Testis (tissue), 3 donors: Measurements from ENCODE around the gene LMBRD2. TPM values are rescaled to one million over a fixed set of nuclear protein-coding genes. Genes with fewer than 3 reads are reported as not detected.

Experiments
- DNase-seq: peaks from one replicate; pipeline ENCODE4 v3.0.0-alpha.2; 2019
- H3K27ac ChIP-seq, 2 donors: fragments of 200-600 bp; sonication (generic); one replicate each; pipeline ENCODE4 v1.5.1; 2019
- H3K27me3 ChIP-seq: fragments of 200-600 bp; sonication (generic); one replicate; pipeline ENCODE4 v1.5.1; 2019
- H3K36me3 ChIP-seq: fragments of 200-600 bp; sonication (generic); one replicate; pipeline ENCODE4 v1.5.1; 2017; ENCODE audit warnings: low read depth; ENCODE audit errors: missing control alignments
- H3K4me1 ChIP-seq: fragments of 200-600 bp; sonication (generic); one replicate; pipeline ENCODE4 v1.5.1; 2019
- H3K4me3 ChIP-seq, 2 donors: fragments of 200-600 bp; sonication (generic); one replicate each; pipeline ENCODE4 v1.5.1; 2017 to 2019
- H3K9me3 ChIP-seq: fragments of 200-600 bp; sonication (generic); one replicate; pipeline ENCODE4 v1.5.1; 2017
- CTCF ChIP-seq, 3 experiments: fragments of 450-650 bp in 2 of 3; fragments of 200-600 bp in 1 of 3; sonication (generic) in 1 of 3; IDR thresholded peaks; one replicate each; pipeline ENCODE4 v1.5.1; 2016 to 2019; ENCODE audit warnings: antibody characterized with exemption in 3 of 3, mild to moderate bottlenecking in 2 of 3, moderate library complexity in 1 of 3
- POLR2A ChIP-seq: fragments of 450-650 bp; IDR thresholded peaks from one replicate; pipeline ENCODE4 v1.6.1; 2017; ENCODE audit warnings: antibody characterized with exemption, mild to moderate bottlenecking, moderate library complexity
- WGBS, 2 donors: methylation state at CpG; one replicate each; pipeline ENCODE4 v1.1.5; 2018; 5-methylcytosine and 5-hydroxymethylcytosine counted together
- intact Hi-C: fragments of 100-400 bp; cut with DNase I; formaldehyde crosslinking; loops from one replicate; pipeline ENCODE4 v1.15.1; 2023; ENCODE audit warnings: low total_unique reads
- polyA plus RNA-seq: library from polyadenylated mRNA; stranded (reverse); fragments of 350-450 nt; fragmentation: Illumina TruSeq; extraction: RNeasy Lipid Tissue Mini Kit (QIAGEN cat#74804); gene quantifications from one replicate; pipeline ENCODE4 v1.2.3, GENCODE V29; 2014; ENCODE audit warnings: low read depth, low replicate concordance; ENCODE audit not compliant: insufficient read depth
- total RNA-seq, 2 donors: library from RNA; depleted of rRNA; stranded (reverse); fragments of >200 nt; gene quantifications; one replicate each; pipeline ENCODE4 v1.2.3, GENCODE V29; 2016

Gene LMBRD2
- total and polyA plus RNA-seq, 3 donors from 2014 or later, result 6.3 to 24.4 (median 8.2) TPM

GRCh38 chr5:36162810-36163486 is 11.3 kb upstream of the LMBRD2 start:
- Histone ChIP-seq H3K27ac (no peak overlapping the region), H3K27me3 (no peaks in the 10 kb centered on the region), H3K4me3 (no peak overlapping the region), H3K36me3 (no peaks in the 10 kb centered on the region), H3K4me1 (no peaks in the 10 kb centered on the region), H3K9me3 (no peaks in the 10 kb centered on the region)
- no peak for DNase-seq
- 84 to 92% methylated on average over 9 of the region's 9 CpGs for WGBS, 2 donors
- intact Hi-C loops, result no loop called here
- TF ChIP-seq POLR2A (no peak), CTCF (IDR thresholded peaks at IDR 0.05) (no peak)

GRCh38 chr5:36161361-36161760 is 9.7 kb upstream of the LMBRD2 start:
- 93 to 95% methylated on average over 4 of the region's 4 CpGs for WGBS, 2 donors
- Histone ChIP-seq H3K9me3 (no peaks in the 10 kb centered on the region), H3K36me3 (no peaks in the 10 kb centered on the region), H3K27ac (no peak overlapping the region), H3K27me3 (no peaks in the 10 kb centered on the region), H3K4me3 (no peak overlapping the region), H3K4me1 (no peaks in the 10 kb centered on the region)
- no peak for DNase-seq
- TF ChIP-seq POLR2A, result no peak
- no peak for TF ChIP-seq CTCF (IDR thresholded peaks at IDR 0.05)
- intact Hi-C loops, result no loop called here

- TF ChIP-seq CTCF (IDR thresholded peaks at IDR 0.05) (no peak), POLR2A (no peak)
- Histone ChIP-seq H3K27me3 (no peaks in the 10 kb centered on the region), H3K27ac (no peak overlapping the region), H3K9me3 (no peaks in the 10 kb centered on the region), H3K4me1 (no peaks in the 10 kb centered on the region), H3K4me3 (no peak overlapping the region), H3K36me3 (no peaks in the 10 kb centered on the region)
- intact Hi-C loops, result no loop called here
- 93 to 94% methylated on average over 3 of the region's 3 CpGs for WGBS, 2 donors
- DNase-seq, result no peak
These were observed 8.9 kb upstream of the LMBRD2 start for GRCh38 chr5:36160617-36161016.

GRCh38 chr5:36158144-36158543 is 6.5 kb upstream of the LMBRD2 start:
- WGBS, 2 donors, result 67 to 85% methylated on average over 2 of the region's 2 CpGs
- H3K36me3 ChIP-seq, result no peaks in the 10 kb centered on the region
- peaks cover 1% of the 10 kb centered on the region for H3K4me1 ChIP-seq

More at GRCh38 chr5:36158144-36158543, 6.5 kb upstream of the LMBRD2 start:
- no peaks in the 10 kb centered on the region for H3K9me3 ChIP-seq
- TF ChIP-seq CTCF (IDR thresholded peaks at IDR 0.05) (no peak), POLR2A (no peak)
- no peak overlapping the region for H3K4me3 ChIP-seq
- H3K27ac ChIP-seq, result no peak overlapping the region
- DNase-seq, result no peak
- no peaks in the 10 kb centered on the region for H3K27me3 ChIP-seq
- intact Hi-C loops, result no loop called here
